ENCODE results near the gene ABCG8. TPM values are rescaled to one million over a fixed set of nuclear protein-coding genes. Genes with fewer than 3 reads are reported as not detected.

ABCG8 gene
- polyA plus RNA-seq, 1 experiment = not detected

DNA sequence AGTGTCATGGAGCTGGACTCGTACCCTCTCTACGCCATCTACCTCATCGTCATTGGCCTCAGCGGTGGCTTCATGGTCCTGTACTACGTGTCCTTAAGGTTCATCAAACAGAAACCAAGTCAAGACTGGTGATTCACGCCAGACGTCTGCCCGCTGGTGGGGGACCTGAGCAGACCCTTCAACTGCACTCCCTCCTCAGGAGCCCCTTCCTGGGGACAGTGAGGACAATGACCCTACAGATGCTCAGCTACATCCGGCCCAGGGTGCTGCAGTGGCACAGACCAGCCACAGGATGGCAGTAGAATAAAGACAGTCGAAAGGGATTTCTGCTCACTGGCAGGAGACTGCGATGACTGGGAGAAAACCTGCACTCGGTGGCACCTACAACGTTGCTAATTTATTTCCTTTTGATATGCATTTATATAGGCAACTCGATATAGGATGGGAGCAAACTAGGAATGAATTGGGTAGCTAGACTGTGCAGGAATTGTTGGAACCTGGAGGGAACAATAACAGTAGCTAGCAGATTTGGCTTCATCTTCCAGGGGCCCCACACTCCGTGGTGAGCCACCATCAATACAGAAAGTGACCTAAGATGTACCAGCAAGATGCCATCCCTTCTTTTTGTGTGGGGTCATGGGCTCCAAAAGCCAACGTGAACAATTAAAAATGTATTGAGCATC lies 39.2 kb downstream of the ABCG8 start:
- CTCF ChIA-PET = interaction anchor here (0.5 to 1.5 kb wide), 30 partner anchors 10 to 601 kb away, joined by 3 to 13 read pairs (median 4); partner anchors contain the start of gene C1GALT1C1L

DNA sequence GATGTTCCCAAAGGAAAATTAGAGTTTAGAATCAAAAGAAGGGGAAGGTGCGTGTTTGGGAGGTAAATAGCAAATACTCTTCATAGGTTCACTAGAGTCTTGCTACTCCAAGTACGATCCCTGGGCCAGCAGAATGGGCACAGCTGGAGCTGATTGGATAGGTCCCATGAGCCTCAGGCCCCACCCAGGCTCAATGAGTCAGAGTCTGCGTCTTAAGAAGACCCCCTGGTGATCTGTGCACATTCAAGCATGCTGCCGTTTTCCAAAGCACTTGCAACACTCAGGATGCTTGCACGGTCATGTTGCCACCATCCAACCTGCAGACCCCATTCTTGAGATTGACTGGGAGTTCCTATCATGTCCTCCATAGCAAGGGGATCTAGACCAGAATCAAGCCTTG lies 40.5 kb downstream of the ABCG8 start:
- ChIA-PET POLR2A (no interaction called here), CTCF (interaction anchor here (0.7 kb wide), 2 partner anchors 153 to 1066 kb away, joined by 4 read pairs; no protein-coding TSS in a partner anchor)
- no peaks in the 10 kb centered on the region for H3K9me3 ChIP-seq (ENCODE audit: control insufficient read depth, insufficient read depth, low read length)
- DNase-seq (ENCODE audit: low read depth, low spot score) = no peak
- H3K4me3 ChIP-seq (ENCODE audit: low read depth, low read length) = no peak overlapping the region
- no peak overlapping the region for H3K27ac ChIP-seq (ENCODE audit: low read depth, low read length)
- H3K27me3 ChIP-seq (ENCODE audit: control insufficient read depth, insufficient read depth, low read length) = peaks cover 12% of the 10 kb centered on the region
- no peak for TF ChIP-seq CTCF (IDR thresholded peaks at IDR 0.05; ENCODE audit: low read depth, low read length)

More for the DNA sequence above, 39.2 kb downstream of the ABCG8 start:
- POLR2A ChIA-PET = no interaction called here
- TF ChIP-seq CTCF (IDR thresholded peaks at IDR 0.05; ENCODE audit: low read depth, low read length) = peak; percentile 98
- Histone ChIP-seq H3K27ac (ENCODE audit: low read depth, low read length) (no peak overlapping the region), H3K4me3 (ENCODE audit: low read depth, low read length) (no peak overlapping the region), H3K27me3 (ENCODE audit: control insufficient read depth, insufficient read depth, low read length) (peaks cover 12% of the 10 kb centered on the region), H3K9me3 (ENCODE audit: control insufficient read depth, insufficient read depth, low read length) (no peaks in the 10 kb centered on the region)
- peak; percentile 16 for DNase-seq (ENCODE audit: low read depth, low spot score)

- H3K27me3 ChIP-seq (ENCODE audit: control insufficient read depth, insufficient read depth, low read length) = peaks cover 5% of the 10 kb centered on the region
- ChIA-PET CTCF (no interaction called here), POLR2A (interaction anchor here (0.6 kb wide), 1 partner anchor 148 kb away, joined by 3 read pairs; no protein-coding TSS in a partner anchor)
- no peaks in the 10 kb centered on the region for H3K9me3 ChIP-seq (ENCODE audit: control insufficient read depth, insufficient read depth, low read length)
- TF ChIP-seq CTCF (IDR thresholded peaks at IDR 0.05; ENCODE audit: low read depth, low read length) = no peak
- H3K4me3 ChIP-seq (ENCODE audit: low read depth, low read length) = no peak overlapping the region
- no peak for DNase-seq (ENCODE audit: low read depth, low spot score)
- no peak overlapping the region for H3K27ac ChIP-seq (ENCODE audit: low read depth, low read length)
Measured at GRCh38 chr2:43880471-43880870, 41.7 kb downstream of the ABCG8 start.

GRCh38 chr2:43880952-43881351 lies 42.2 kb downstream of the ABCG8 start:
- ChIA-PET CTCF (no interaction called here), POLR2A (interaction anchor here (0.6 kb wide), 1 partner anchor 149 kb away, joined by 3 read pairs; no protein-coding TSS in a partner anchor)
- Histone ChIP-seq H3K4me3 (ENCODE audit: low read depth, low read length) (no peak overlapping the region), H3K9me3 (ENCODE audit: control insufficient read depth, insufficient read depth, low read length) (no peaks in the 10 kb centered on the region), H3K27ac (ENCODE audit: low read depth, low read length) (no peak overlapping the region), H3K27me3 (ENCODE audit: control insufficient read depth, insufficient read depth, low read length) (peaks cover 2% of the 10 kb centered on the region)
- no peak for TF ChIP-seq CTCF (IDR thresholded peaks at IDR 0.05; ENCODE audit: low read depth, low read length)
- no peak for DNase-seq (ENCODE audit: low read depth, low spot score)

GRCh38 chr2:43882312-43882711 lies 43.5 kb downstream of the ABCG8 start:
- H3K9me3 ChIP-seq (ENCODE audit: control insufficient read depth, insufficient read depth, low read length) = no peaks in the 10 kb centered on the region
- H3K27ac ChIP-seq (ENCODE audit: low read depth, low read length) = no peak overlapping the region
- no peak for TF ChIP-seq CTCF (IDR thresholded peaks at IDR 0.05; ENCODE audit: low read depth, low read length)
- H3K4me3 ChIP-seq (ENCODE audit: low read depth, low read length) = no peak overlapping the region
- ChIA-PET POLR2A (interaction anchor here (0.6 to 0.7 kb wide), 2 partner anchors 20 to 22 kb away, joined by 3 to 8 read pairs; no protein-coding TSS in a partner anchor), CTCF (interaction anchor here (2.0 kb wide), 1 partner anchor 22 kb away, joined by 6 read pairs; no protein-coding TSS in a partner anchor)
- peaks cover 2% of the 10 kb centered on the region for H3K27me3 ChIP-seq (ENCODE audit: control insufficient read depth, insufficient read depth, low read length)
- DNase-seq (ENCODE audit: low read depth, low spot score) = no peak
